ENCODE measurements around the gene SCNM1.

Gene SCNM1

DNA sequence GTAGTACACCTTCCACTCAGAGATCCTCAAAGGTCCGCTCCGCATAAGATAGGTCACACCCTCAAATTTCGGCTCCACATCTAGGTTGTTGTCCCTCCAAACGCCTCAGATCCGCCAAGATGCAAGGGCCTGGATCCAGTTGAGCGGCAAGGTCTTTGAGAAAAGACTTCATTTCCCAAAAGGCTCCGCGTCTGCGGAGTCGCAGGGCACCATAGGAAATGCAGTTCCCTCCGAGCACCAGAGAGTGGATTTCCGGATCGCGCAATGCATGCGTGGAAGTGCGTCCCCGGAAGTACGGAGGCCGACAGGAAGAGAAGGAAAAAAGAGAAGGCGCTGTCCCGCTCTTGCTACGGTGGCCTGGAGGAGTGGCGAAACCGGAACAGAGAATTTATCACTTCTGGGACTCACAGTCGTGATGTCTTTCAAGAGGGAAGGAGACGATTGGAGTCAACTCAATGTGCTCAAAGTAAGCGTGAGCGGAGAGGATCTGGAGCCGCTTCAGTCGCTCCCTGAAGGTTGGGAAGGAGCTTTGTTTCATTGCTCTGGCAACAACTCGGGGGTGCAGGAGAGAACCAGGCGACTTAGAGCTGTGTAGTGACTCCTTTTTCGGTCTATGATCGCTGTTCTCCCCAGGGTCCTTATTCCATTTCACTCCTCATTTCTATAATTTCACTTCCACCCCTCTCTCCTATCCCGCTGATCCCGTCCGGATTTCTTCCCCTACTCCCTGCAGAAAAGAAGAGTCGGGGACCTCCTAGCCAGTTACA lies at the start of gene SCNM1, which contains the start of gene LYSMD1:
Gene SCNM1, plus strand, starts transcription at position 407 of the 767 bp plus-strand sequence. Its CDS starts 9 bp downstream, at position 416.
Gene LYSMD1, minus strand, starts transcription at position 165 of the 767 bp plus-strand sequence. CDS start 644 bp downstream, outside the sequence.
- DNase-seq, result peak; percentile 100
- in situ Hi-C loops (cut with HindIII; ENCODE audit: low pct_ligation_motif_present, low pct_unique_long_range_greater_than_20kb, low sequenced_read_pairs), result no loop called here

- DNase-seq, result no peak
- in situ Hi-C loops (cut with HindIII; ENCODE audit: low pct_ligation_motif_present, low pct_unique_long_range_greater_than_20kb, low sequenced_read_pairs), result no loop called here
These were observed 41.1 kb upstream of the SCNM1 start for GRCh38 chr1:151124763-151125403.

DNA sequence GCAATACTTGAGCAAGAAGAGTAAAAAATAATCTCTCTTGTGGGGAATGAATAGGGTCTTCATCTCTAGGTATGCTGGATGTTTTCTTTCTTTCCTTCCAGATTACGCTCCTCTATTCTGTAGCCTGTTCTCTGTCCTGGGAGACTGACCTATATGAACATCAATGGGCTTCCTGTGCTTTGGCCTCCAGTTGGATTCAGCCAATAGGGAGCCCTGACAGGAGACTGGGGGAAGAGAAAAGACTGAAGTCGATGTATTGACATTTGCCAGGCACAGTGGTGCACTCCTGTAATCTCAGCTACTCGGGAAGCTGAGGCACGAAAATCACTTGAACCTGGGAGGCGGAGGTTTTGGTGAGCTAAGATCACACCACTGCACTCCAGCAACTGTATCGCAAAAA lies 37.1 kb upstream of the SCNM1 start:
- no peak for DNase-seq
- in situ Hi-C loops (cut with HindIII; ENCODE audit: low pct_ligation_motif_present, low pct_unique_long_range_greater_than_20kb, low sequenced_read_pairs), result no loop called here

DNA sequence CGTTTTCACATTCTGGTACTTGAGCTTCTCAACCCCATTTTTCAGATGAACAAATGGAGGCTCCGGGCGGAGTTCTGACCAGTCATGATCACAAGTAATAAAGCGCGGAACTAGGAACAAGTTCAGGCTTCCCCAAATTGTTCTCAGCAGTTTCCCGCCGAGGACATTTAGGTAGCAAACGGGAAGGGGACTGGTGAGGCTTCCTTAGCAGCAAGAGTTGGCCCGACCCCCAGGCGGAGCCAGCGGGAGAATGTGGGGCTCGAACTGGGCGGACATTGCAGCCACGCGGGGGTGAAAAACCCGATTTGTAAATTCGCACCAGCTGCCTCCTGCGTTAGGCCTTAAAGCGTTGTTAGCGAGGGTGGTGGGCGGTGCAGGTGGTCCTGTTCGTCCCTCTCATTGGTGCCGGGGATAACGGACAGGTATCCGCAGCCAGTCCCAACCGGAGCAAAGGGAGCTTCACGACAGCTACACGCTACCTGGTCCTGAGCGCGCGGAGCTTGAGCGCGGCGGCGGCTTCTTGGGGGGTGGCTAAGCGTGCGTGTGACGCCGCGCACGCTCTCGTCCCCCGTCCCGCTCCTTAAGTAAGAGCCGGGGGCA lies 34.9 kb upstream of the SCNM1 start:
- in situ Hi-C loops (cut with HindIII; ENCODE audit: low pct_ligation_motif_present, low pct_unique_long_range_greater_than_20kb, low sequenced_read_pairs), result no loop called here
- DNase-seq, result no peak

GRCh38 chr1:151131701-151132334 lies 34.1 kb upstream of the SCNM1 start:
- DNase-seq, result no peak
- in situ Hi-C loops (cut with HindIII; ENCODE audit: low pct_ligation_motif_present, low pct_unique_long_range_greater_than_20kb, low sequenced_read_pairs), result no loop called here

GRCh38 chr1:151132335-151133017 lies 33.5 kb upstream of the SCNM1 start:
- no peak for DNase-seq
- in situ Hi-C loops (cut with HindIII; ENCODE audit: low pct_ligation_motif_present, low pct_unique_long_range_greater_than_20kb, low sequenced_read_pairs), result no loop called here

- in situ Hi-C loops (cut with HindIII; ENCODE audit: low pct_ligation_motif_present, low pct_unique_long_range_greater_than_20kb, low sequenced_read_pairs), result no loop called here
- DNase-seq, result no peak
These were observed 32.7 kb upstream of the SCNM1 start for GRCh38 chr1:151133018-151133806.

DNA sequence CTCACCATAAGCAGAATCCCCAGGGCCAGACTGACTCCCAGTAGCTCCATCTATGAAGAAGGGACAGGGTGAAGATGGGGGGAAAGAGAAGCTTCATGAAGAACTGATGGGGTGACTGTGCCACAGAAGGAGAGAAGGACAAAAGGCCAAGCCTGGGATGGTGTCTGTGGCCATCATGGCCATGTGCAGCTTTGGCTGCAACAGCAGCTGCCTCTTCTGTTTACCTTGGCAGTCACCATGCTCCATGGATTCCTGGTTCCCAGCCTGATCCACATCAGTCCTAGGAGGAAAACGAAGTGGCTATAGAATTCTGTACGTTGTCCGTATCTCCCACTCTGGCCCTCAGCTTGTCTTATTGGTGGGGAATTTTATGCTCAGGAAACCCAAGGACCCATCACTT lies 31.5 kb upstream of the SCNM1 start:
- DNase-seq, result no peak
- in situ Hi-C loops (cut with HindIII; ENCODE audit: low pct_ligation_motif_present, low pct_unique_long_range_greater_than_20kb, low sequenced_read_pairs), result no loop called here

GRCh38 chr1:151134991-151135390 lies 31.0 kb upstream of the SCNM1 start:
- DNase-seq, result no peak
- in situ Hi-C loops (cut with HindIII; ENCODE audit: low pct_ligation_motif_present, low pct_unique_long_range_greater_than_20kb, low sequenced_read_pairs), result no loop called here

GRCh38 chr1:151135433-151136385 lies 30.2 kb upstream of the SCNM1 start:
- in situ Hi-C loops (cut with HindIII; ENCODE audit: low pct_ligation_motif_present, low pct_unique_long_range_greater_than_20kb, low sequenced_read_pairs), result no loop called here
- no peak for DNase-seq

GRCh38 chr1:151137789-151138188 lies 28.2 kb upstream of the SCNM1 start:
- in situ Hi-C loops (cut with HindIII; ENCODE audit: low pct_ligation_motif_present, low pct_unique_long_range_greater_than_20kb, low sequenced_read_pairs), result no loop called here

DNA sequence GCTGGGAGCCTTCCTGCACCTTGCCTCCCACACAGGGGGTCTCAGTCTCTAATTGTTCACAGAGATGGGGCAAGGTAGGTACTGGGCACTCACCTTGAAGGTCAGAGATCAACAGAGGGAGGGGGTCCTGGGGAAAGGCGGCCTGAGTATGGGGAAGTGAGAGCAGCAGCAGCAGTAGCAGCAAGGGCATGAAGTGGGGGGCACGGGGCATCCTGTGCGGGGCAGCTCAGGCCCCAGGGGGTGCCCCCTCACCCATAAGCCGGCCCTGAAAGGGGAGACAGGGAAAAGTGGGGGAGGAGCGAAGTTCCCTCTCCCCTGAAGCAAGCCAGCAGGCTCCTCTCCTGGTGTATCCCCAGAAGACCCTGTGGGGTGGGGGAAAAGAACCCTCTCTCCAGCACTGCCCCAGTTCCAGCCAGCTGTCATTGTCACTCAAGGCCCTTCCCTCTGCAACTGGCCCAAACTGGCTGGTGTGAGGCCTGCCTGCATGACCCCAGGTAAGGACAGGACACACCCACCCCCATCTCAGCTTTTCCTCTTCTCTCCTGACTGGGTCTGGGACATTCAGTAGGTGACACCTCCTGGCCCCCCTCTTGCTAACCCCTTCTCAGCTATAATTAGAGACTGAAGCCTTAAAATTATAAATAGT lies 23.4 kb upstream of the SCNM1 start:
- in situ Hi-C loops (cut with HindIII; ENCODE audit: low pct_ligation_motif_present, low pct_unique_long_range_greater_than_20kb, low sequenced_read_pairs), result no loop called here
- no peak for DNase-seq

More at GRCh38 chr1:151137789-151138188, 28.2 kb upstream of the SCNM1 start:
- DNase-seq, result no peak

DNA sequence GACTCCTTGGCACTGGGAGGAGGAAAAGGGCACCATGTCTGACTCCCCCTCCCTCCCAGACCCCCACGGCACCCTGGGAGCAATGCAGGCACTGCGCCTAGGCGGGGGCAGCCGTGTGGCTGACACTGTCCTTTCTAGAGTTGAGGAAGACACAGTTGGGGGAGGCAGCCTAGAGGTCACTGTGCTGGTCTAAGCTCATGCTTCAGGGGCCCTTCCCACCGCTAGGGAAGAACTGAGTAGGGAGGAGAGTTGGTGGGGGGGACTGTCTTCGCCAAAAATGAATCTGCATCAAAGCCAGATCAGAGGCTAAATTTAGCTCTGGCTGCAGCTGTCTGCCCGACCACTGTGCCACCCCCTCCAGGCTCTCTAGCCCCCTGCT lies 22.9 kb upstream of the SCNM1 start:
- in situ Hi-C loops (cut with HindIII; ENCODE audit: low pct_ligation_motif_present, low pct_unique_long_range_greater_than_20kb, low sequenced_read_pairs), result no loop called here
- no peak for DNase-seq

- DNase-seq, result no peak
- in situ Hi-C loops (cut with HindIII; ENCODE audit: low pct_ligation_motif_present, low pct_unique_long_range_greater_than_20kb, low sequenced_read_pairs), result no loop called here
These were observed 22.0 kb upstream of the SCNM1 start for GRCh38 chr1:151143986-151144385.

- no peak for DNase-seq
- in situ Hi-C loops (cut with HindIII; ENCODE audit: low pct_ligation_motif_present, low pct_unique_long_range_greater_than_20kb, low sequenced_read_pairs), result no loop called here
These were observed 21.3 kb upstream of the SCNM1 start for GRCh38 chr1:151144474-151145303.

All from ACHN (cell line).